ENCODE data around the gene AGBL1. TPM values are rescaled to one million over a fixed set of nuclear protein-coding genes. Genes with fewer than 3 reads are reported as not detected.

Gene AGBL1
- total and polyA plus RNA-seq, 2 experiments from 2014 or later, result 0.03 TPM; not detected in 1

DNA sequence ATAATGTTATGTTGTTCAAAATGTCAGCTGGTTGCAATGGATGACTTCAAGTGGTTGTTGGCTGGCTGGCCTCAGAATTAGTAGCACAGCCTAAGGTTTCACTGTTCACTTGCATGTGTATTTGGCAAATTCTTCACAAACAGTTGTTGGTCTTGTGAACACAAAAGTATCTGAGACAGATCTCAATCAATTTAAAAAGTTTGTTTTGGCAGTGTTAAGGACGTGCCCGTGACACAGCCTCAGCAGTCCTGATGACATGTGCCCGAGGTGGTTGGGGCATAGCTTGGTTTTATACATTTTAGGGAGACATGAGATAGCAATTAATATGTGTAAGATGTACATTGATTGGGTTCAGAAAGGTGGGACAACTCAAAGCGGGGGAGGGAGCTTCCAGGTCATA, 436.0 kb downstream of the AGBL1 start:
- H2AFZ ChIP-seq, result peak overlapping the region; percentile 57; the same call in 1 of the 2 replicates
- no peak overlapping the region for H3K4me3 ChIP-seq
- no peak for DNase-seq (ENCODE audit: low spot score)
- TF ChIP-seq STAT1 (IDR thresholded peaks at IDR 0.05; ENCODE audit: unreplicated experiment) (no peak), ZNF114 (CRISPR knock-in tag; IDR thresholded peaks at IDR 0.05) (no peak), CREB1 (CRISPR knock-in tag; IDR thresholded peaks at IDR 0.05; ENCODE audit: low read depth) (no peak), ZNF331 (CRISPR knock-in tag; IDR thresholded peaks at IDR 0.05; ENCODE audit: low read depth) (no peak), EZH2phosphoT487 (IDR thresholded peaks at IDR 0.05; ENCODE audit: unreplicated experiment) (no peak), EZH2 (IDR thresholded peaks at IDR 0.05; ENCODE audit: low read depth, unreplicated experiment) (no peak), JUNB (IDR thresholded peaks at IDR 0.05; ENCODE audit: unreplicated experiment) (no peak), POLR2AphosphoS5 (IDR thresholded peaks at IDR 0.05; ENCODE audit: low read depth) (no peak), NANOG (IDR thresholded peaks at IDR 0.05; ENCODE audit: borderline replicate concordance) (no peak)
- TF ChIP-seq, protein P1, sequence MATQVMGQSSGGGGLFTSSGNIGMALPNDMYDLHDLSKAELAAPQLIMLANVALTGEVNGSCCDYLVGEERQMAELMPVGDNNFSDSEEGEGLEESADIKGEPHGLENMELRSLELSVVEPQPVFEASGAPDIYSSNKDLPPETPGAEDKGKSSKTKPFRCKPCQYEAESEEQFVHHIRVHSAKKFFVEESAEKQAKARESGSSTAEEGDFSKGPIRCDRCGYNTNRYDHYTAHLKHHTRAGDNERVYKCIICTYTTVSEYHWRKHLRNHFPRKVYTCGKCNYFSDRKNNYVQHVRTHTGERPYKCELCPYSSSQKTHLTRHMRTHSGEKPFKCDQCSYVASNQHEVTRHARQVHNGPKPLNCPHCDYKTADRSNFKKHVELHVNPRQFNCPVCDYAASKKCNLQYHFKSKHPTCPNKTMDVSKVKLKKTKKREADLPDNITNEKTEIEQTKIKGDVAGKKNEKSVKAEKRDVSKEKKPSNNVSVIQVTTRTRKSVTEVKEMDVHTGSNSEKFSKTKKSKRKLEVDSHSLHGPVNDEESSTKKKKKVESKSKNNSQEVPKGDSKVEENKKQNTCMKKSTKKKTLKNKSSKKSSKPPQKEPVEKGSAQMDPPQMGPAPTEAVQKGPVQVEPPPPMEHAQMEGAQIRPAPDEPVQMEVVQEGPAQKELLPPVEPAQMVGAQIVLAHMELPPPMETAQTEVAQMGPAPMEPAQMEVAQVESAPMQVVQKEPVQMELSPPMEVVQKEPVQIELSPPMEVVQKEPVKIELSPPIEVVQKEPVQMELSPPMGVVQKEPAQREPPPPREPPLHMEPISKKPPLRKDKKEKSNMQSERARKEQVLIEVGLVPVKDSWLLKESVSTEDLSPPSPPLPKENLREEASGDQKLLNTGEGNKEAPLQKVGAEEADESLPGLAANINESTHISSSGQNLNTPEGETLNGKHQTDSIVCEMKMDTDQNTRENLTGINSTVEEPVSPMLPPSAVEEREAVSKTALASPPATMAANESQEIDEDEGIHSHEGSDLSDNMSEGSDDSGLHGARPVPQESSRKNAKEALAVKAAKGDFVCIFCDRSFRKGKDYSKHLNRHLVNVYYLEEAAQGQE (IDR thresholded peaks at IDR 0.05; ENCODE audit: unreplicated experiment), result no peak
- TF ChIP-seq, protein P2, sequence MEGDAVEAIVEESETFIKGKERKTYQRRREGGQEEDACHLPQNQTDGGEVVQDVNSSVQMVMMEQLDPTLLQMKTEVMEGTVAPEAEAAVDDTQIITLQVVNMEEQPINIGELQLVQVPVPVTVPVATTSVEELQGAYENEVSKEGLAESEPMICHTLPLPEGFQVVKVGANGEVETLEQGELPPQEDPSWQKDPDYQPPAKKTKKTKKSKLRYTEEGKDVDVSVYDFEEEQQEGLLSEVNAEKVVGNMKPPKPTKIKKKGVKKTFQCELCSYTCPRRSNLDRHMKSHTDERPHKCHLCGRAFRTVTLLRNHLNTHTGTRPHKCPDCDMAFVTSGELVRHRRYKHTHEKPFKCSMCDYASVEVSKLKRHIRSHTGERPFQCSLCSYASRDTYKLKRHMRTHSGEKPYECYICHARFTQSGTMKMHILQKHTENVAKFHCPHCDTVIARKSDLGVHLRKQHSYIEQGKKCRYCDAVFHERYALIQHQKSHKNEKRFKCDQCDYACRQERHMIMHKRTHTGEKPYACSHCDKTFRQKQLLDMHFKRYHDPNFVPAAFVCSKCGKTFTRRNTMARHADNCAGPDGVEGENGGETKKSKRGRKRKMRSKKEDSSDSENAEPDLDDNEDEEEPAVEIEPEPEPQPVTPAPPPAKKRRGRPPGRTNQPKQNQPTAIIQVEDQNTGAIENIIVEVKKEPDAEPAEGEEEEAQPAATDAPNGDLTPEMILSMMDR (conservative IDR thresholded peaks at IDR 0.05; ENCODE audit: low read depth in 2 of 2), result no peak
- TF ChIP-seq, protein P3, sequence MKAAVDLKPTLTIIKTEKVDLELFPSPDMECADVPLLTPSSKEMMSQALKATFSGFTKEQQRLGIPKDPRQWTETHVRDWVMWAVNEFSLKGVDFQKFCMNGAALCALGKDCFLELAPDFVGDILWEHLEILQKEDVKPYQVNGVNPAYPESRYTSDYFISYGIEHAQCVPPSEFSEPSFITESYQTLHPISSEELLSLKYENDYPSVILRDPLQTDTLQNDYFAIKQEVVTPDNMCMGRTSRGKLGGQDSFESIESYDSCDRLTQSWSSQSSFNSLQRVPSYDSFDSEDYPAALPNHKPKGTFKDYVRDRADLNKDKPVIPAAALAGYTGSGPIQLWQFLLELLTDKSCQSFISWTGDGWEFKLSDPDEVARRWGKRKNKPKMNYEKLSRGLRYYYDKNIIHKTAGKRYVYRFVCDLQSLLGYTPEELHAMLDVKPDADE (IDR thresholded peaks at IDR 0.05), result no peak
- TF ChIP-seq, protein P4, sequence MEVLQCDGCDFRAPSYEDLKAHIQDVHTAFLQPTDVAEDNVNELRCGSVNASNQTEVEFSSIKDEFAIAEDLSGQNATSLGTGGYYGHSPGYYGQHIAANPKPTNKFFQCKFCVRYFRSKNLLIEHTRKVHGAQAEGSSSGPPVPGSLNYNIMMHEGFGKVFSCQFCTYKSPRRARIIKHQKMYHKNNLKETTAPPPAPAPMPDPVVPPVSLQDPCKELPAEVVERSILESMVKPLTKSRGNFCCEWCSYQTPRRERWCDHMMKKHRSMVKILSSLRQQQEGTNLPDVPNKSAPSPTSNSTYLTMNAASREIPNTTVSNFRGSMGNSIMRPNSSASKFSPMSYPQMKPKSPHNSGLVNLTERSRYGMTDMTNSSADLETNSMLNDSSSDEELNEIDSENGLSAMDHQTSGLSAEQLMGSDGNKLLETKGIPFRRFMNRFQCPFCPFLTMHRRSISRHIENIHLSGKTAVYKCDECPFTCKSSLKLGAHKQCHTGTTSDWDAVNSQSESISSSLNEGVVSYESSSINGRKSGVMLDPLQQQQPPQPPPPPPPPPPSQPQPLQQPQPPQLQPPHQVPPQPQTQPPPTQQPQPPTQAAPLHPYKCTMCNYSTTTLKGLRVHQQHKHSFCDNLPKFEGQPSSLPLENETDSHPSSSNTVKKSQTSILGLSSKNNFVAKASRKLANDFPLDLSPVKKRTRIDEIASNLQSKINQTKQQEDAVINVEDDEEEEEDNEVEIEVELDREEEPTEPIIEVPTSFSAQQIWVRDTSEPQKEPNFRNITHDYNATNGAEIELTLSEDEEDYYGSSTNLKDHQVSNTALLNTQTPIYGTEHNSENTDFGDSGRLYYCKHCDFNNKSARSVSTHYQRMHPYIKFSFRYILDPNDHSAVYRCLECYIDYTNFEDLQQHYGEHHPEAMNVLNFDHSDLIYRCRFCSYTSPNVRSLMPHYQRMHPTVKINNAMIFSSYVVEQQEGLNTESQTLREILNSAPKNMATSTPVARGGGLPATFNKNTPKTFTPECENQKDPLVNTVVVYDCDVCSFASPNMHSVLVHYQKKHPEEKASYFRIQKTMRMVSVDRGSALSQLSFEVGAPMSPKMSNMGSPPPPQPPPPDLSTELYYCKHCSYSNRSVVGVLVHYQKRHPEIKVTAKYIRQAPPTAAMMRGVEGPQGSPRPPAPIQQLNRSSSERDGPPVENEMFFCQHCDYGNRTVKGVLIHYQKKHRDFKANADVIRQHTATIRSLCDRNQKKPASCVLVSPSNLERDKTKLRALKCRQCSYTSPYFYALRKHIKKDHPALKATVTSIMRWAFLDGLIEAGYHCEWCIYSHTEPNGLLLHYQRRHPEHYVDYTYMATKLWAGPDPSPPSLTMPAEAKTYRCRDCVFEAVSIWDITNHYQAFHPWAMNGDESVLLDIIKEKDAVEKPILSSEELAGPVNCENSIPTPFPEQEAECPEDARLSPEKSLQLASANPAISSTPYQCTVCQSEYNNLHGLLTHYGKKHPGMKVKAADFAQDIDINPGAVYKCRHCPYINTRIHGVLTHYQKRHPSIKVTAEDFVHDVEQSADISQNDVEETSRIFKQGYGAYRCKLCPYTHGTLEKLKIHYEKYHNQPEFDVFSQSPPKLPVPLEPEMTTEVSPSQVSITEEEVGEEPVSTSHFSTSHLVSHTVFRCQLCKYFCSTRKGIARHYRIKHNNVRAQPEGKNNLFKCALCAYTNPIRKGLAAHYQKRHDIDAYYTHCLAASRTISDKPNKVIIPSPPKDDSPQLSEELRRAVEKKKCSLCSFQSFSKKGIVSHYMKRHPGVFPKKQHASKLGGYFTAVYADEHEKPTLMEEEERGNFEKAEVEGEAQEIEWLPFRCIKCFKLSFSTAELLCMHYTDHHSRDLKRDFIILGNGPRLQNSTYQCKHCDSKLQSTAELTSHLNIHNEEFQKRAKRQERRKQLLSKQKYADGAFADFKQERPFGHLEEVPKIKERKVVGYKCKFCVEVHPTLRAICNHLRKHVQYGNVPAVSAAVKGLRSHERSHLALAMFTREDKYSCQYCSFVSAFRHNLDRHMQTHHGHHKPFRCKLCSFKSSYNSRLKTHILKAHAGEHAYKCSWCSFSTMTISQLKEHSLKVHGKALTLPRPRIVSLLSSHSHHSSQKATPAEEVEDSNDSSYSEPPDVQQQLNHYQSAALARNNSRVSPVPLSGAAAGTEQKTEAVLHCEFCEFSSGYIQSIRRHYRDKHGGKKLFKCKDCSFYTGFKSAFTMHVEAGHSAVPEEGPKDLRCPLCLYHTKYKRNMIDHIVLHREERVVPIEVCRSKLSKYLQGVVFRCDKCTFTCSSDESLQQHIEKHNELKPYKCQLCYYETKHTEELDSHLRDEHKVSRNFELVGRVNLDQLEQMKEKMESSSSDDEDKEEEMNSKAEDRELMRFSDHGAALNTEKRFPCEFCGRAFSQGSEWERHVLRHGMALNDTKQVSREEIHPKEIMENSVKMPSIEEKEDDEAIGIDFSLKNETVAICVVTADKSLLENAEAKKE (CRISPR knock-in tag; IDR thresholded peaks at IDR 0.05), result no peak
- H3K79me2 ChIP-seq (replicated peaks; ENCODE audit: insufficient read depth), result no peaks in the 10 kb centered on the region
- ATAC-seq, result no peak
- no peak overlapping the region for H3K27ac Mint-ChIP-seq
- peaks cover 4% of the 10 kb centered on the region; the same call in 1 of the 3 replicates for H3K4me1 Mint-ChIP-seq
- no peak overlapping the region for H3K27ac ChIP-seq (ENCODE audit: low read depth)
- H3K4me1 ChIP-seq (ENCODE audit: insufficient read depth), result no peaks in the 10 kb centered on the region
- H3K9me2 ChIP-seq (ENCODE audit: insufficient read depth), result no peaks in the 10 kb centered on the region
- H3K4me3 Mint-ChIP-seq, result no peak overlapping the region
- H3F3A ChIP-seq (replicated peaks; ENCODE audit: low read depth), result no peaks in the 10 kb centered on the region
- no peaks in the 10 kb centered on the region for H3K36me3 Mint-ChIP-seq (ENCODE audit: low read depth)
- H3K27me3 Mint-ChIP-seq (ENCODE audit: insufficient read depth, low read depth, poor library complexity), result peaks cover 2% of the 10 kb centered on the region
- no peaks in the 10 kb centered on the region for H4K20me1 ChIP-seq (replicated peaks; ENCODE audit: insufficient read depth)
- no peaks in the 10 kb centered on the region; the same call in 2 of the 3 replicates for H3K9me3 Mint-ChIP-seq
- no peaks in the 10 kb centered on the region for H3K36me3 ChIP-seq (ENCODE audit: insufficient read depth)
- H3K4me2 ChIP-seq, result no peak overlapping the region
- no peaks in the 10 kb centered on the region for H3K27me3 ChIP-seq (ENCODE audit: insufficient read depth)

Data from GM23338 (cell line).